ENCODE results near the gene SNX3.

The SNX3 gene

DNA sequence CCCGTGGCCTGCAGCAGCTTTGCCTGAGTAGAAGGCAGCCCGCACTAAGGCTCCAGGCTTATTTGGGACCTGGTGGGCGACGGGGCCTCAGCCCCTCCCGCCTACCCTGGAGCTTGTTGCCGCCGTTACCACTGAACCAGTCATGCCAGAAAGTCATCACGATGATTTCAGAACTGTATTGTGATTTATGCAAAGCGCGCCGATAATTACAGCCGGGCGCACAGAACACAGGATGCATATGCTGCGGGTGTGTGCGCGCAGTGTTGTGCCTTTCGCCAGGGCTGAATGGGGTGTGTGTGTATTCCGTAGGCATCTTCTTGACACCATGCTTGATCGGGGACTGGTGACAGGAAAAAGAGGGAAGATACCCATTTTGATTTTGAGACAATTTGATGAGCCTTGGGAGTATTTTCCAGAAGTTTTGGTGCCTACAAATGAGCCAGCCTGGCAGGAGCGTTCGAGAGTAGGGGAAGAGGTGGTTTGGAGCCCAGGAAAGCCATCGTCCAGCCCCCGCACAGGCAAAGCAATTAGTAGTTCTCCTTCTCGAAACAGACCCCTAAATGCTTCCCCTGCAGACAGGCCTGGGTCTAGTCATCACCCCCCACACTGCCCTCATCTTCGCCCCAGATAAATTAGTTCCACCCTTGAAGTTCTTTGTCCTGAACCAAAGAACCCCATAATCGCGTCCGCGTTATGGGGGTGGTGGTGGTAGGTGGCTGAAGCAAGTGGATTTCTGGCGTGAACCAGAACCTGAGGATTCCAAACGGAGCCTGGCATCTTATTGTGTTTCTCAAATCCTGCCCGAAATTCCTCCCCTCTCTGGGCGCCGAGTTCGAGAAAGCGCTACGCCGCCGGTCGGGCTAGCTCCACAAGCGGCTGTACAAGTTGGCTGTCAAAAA, 96.9 kb downstream of the SNX3 start:
- DNase-seq (ENCODE audit: low read depth, low spot score), result no peak
- no peak overlapping the region for H3K4me3 ChIP-seq (ENCODE audit: low read length)

DNA sequence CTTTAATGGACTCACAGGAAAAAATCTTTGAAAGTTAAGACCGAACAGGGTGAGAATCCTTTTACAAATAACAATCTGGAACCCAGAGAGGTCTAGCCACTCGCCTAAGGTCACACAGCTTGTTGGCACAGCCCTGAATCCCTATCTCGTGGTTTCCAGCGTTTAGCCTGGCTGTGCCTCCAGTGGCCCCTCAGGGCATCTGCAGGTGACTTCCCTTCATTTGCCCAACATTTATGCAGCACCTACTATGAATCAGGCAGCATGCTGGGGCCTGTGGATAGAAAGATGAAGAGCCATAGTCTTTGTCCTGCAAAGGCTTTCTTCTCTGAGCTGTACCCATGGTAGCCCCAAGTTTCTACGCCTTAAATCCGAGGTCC, 97.6 kb downstream of the SNX3 start:
- H3K4me3 ChIP-seq (ENCODE audit: low read length), result no peak overlapping the region
- DNase-seq (ENCODE audit: low read depth, low spot score), result no peak

DNA sequence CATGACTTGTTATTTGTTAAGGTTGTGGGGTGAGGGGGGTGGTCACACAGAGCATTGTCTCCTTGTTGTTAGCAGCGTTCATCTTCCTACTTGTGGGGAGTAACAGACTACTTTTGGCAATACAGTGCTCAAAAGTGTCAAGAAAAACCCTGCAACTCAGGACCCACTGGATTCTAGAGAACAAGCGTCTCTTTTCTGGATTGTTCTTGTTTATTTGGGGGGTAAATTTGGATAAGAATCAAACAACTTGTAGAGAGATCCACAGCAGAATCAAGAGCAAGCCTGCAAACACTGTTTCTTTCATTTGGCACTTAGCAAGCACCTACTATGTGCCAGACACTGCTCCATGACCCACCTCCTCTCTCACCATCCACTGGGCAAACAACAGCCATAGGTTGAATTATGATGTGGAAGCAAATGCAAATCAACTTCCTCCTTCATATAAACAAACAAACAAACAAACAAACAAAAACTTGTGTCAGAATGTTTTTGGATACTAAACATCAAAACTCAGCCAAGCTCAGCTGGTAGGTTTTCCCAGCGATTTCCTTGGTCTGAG, 99.0 kb downstream of the SNX3 start:
- DNase-seq (ENCODE audit: low read depth, low spot score), result no peak
- no peak overlapping the region for H3K4me3 ChIP-seq (ENCODE audit: low read length)

Measured in Jurkat, Clone E6-1 (cell line).